Stimulated activated CD8-positive, alpha-beta memory T cell treated with anti-CD3 and anti-CD28 coated beads, Interleukin-15, amount 100 ng/mL, for 1 hour (primary cell): ENCODE results near the gene HLA-DQA1.
"Not testable (repeated sequence)": the region's sequence is repeated elsewhere in the genome, so short reads cannot be mapped to it uniquely, and the experiment has no call there.

ENCODE experiments used
- DNase-seq: peaks from one replicate; pipeline ENCODE4 v3.0.0-alpha.2; 2020; ENCODE audit warnings: low read depth

HLA-DQA1 gene

DNA sequence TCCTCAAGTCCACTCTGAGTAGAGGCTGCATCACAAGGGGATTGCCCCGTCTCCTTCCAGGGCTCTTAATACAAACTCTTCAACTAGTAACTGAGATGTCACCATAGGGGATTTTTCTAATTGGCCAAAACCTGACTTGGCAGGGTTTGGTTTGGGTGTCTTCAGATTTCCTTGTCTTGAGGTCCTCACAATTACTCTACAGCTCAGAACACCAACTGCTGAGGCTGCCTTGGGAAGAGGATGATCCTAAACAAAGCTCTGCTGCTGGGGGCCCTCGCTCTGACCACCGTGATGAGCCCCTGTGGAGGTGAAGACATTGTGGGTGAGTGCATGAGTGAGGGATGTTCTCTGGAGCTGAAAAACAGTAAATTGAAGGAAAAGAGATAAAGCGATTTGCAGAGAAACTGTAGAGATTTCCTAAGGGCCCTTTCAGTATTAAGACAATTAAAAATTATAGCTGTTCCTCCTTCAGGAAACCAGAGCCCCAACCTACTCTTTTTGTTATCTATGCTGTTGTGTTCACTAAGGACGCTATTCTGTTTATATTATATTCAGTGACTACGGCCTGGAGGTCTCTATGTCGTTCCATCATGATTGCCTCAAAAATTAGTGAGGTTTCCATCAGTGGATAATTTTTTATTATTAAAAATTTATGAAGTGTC lies at the start of gene HLA-DQA1:
Gene HLA-DQA1, plus strand, starts transcription at position 188 of the 662 bp plus-strand sequence. Its CDS starts 53 bp downstream, at position 241.
- DNase-seq: no peak

DNA sequence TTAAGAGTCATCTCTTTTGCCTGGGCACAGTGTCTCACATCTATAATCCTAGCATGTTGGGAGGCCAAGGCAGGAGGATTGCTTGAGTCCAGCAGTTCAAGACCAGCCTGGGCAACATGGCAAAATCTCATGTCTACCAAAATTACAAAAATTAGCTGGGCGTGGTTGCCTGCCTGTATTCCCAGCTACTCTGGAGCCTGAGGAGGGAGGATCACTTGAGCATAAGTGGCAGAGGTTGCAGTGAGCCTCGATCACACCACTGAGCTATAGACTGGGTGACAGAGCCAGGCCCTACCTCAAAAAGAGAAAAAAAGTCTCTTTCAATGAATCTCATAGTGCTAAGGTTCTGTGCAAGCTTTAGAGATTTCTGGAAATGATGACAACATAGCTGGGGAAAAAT lies 49.0 kb upstream of the HLA-DQA1 start:
- DNase-seq: no peak

DNA sequence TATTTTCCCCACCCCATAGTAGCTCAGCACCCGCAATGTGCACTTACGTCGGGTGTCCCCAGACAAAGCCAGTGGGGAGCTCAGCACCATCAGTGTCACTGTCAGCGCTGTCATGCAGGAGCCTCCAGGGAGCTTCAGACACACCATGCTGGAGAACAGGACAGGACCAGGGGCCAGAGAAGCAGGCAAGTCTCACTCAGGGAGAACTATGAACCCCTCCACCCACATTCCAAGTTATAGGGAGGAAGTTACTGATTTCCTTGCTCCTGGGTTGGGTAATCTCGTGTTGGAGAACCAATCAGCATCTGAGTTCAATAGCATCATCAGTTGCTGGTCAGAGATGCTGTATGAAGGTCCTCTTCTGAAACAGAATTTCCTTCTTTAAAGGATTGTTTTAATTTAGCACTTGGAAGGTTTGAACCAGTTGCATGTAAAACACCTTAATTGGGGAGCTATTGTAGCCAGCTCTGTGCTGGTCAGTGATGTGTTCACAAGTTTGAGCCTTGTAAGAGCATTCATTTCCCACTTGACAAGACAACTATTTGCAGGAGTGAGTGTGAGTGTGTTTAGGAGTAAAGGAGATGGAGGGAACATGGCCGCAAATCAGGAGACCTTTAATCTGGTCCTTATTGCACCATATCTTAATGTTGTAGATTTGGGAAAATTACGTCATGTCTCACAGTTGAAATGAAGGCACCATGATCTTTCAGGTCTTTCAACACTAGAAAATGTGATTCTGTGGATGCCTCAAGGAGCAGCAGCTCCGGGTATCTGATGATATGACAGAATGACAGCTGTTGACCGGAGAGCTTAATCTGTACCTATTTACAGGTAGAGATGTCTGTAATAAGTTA lies 47.4 kb upstream of the HLA-DQA1 start, which contains the start of gene HLA-DRB1:
Gene HLA-DRB1, minus strand, starts transcription at position 253 of the 854 bp plus-strand sequence. Its CDS starts 106 bp downstream, at position 147.
- no peak for DNase-seq

DNA sequence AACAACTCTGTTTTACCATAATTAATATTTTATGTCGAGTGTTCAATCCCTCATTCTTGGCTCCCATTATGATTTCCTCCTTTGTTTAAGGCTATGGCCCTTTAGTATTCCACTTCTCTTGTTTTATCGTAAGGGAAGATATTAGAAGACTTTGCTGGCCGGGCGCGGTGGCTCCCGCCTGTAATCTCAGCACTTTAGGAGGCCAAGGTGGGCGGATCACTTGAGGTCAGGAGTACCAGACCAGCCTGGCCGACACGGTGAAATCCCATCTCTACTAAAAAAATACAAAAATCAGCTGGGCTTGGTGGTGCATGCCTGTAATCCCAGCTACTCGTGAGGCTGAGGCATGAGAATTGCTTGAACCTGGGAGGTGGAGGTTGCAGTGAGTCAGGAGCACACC lies 46.5 kb upstream of the HLA-DQA1 start:
- DNase-seq: not testable (repeated sequence)

DNA sequence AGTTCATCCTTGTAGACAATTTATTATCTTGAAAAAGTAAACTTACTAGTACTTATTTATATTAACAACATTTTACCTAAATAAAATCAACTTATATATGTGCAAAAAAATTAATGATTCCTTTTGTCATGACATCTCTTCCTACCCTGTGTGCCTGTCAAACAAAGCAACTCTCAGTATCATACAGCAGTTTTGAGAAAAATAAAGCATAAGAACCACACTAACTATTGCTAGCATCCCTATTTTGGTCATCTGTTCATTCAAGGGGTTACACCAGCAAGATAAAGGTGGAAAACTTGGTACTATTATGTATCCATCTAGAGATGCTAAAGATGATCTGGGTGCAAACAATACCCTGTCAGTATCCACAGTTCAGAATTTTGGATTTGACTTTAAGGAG lies 40.2 kb upstream of the HLA-DQA1 start:
- DNase-seq: no peak

DNA sequence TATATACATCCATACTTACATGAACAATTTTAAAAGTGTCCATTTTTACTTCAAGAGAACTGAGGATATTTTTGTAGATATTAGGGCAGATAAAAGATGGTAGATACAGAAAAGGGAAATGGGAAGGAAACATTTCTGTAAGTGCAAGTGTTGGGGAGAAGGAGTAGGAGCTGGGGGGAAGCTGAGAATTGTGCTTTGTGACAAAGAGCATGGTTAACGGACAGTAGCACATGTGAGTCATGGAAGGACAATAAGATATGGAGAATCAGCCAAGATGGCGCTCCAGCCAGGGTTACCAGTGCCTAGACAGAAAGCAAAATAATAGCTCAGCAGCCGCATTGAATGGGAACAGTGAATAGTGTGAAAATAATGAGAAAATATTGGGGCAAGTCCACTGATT lies 34.8 kb upstream of the HLA-DQA1 start:
- no peak for DNase-seq

DNA sequence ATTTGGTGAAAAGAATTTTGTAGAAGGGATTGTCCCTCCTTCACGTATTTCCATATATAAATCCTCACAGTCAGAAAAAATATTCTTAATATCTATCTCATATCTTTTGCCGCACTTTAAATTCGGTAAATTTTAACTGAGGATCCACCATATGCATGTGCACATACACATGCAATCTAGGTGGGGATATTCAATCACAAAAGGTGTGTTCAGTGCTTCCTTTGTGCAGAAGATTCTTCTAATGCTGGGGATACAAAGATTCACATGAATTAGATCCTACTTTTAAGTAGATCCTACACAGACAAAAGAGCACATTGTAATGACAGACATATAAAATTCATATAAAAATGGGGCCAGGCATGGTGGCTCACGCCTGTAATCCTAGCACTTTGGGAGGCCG lies 34.0 kb upstream of the HLA-DQA1 start:
- no peak for DNase-seq

DNA sequence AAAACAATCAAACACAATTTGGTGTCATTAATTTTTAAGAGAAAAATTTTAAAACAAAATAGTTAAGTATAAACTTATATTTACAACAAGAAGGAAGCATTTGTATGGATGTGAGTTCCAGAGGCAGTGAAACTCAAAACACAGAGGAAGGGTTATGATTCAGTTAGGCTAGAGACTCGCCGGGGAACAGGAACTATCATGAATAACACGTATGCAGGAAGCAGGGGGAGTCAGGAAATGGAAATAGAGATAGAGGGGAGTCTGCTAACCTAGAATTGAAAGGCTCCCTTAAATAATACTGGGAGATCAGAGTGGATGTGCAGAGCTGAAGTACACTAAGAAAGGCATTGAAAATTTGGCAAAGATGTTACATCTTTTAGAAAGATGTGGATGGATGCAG lies 33.3 kb upstream of the HLA-DQA1 start:
- DNase-seq: no peak

DNA sequence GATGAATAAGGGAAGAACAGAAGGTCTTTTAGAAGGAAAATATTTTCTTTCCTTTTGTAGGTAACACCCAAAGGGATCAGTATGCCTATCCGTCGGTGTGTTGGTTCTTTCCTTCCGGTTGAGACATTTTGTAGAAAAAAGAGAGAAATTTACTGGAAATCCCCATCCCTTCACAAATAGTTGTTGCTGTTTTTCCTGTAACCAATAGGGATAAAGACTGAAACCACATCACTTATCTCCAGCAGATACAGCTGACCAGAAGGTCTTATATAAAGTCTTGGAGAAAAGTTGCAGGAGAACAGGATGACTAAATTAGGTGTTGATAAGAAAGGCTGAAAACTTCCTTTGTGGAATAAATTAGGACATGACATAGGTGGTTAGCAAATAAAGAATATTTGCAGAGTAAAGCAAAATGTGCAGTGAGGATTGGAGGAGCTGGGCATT lies 32.8 kb upstream of the HLA-DQA1 start:
- no peak for DNase-seq

DNA sequence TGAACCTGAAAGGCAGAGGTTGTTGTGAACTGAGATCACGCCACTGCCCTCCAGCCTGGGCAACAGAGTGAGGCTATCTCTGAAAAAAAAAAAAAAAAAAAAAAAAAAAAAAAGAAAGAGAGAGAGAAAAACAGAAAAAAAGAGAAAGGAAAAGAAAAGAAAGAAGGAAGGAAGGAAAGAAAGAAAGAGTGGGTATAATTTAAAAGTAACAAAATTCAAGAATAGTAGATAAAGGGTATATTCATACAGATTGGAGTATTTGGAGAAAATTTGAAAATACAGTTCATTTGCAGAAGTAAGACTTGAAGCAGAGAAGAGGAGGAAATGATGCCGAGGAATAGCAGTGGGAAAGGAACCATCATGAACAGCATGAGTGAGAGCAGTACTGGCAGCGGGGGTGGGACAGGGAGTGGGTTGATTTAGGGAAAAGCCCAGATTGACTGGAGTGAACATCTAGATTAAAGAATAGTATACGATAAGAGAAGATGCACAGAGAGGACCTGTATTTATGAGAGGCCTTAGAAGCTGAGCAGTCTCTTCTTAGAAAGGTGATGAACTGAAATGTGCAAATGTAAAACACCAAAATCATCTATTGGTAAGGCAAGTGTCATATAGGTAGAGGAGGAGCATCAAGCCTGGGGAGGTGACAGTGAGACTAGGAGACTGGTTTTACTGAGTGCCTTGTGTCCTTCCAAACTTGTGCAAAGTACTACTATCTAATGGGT lies 29.8 kb upstream of the HLA-DQA1 start:
- DNase-seq: no peak

DNA sequence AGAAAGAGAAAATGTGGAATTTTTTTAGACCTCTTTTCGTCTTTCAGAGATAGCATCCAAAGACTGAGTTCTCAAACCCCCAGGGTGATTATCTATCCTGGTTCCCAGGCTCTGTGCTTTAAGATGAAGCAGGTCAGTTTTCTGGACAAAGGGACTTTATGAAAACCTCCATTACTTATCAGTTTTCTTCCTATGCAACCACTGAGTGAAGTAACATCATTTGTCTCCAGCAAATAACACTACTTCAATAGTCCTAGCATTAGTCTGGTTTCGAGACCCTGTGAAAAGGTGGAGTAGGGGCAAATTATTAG lies 29.3 kb upstream of the HLA-DQA1 start:
- DNase-seq: no peak

DNA sequence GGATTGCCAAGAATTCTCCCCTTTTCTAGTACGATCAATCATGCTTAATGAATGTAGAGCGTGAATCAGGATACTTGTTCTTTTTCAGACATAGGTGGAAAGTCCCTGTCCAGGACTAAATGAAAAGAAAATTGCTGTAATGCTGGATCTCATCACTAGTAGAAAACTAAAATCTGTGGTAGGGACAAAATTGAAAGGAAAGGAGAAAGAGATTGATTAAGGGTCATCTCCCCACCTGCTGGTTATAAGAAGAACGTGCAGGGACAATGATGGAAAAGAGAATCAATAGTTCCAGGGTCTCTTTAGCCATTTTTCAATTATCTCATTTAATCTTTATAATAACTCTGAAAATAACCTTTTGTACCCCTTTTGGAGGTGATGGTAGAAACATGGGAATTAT lies 28.8 kb upstream of the HLA-DQA1 start:
- no peak for DNase-seq

DNA sequence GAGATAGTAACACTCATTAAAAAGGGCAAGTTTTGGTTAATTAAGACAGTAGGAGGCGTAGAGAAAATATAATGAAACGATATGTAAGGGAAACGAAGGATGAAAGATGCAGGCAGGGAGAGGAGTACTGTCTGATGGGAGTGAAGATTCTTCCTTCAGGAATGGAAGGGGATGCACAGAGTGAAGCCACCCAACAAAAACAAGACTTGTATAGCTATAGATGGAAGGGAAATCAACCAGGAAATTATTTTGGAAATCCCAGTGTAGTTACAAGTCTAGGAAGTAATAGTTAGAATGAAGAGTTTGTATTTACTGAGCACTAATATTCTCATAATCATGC lies 27.8 kb upstream of the HLA-DQA1 start:
- no peak for DNase-seq

DNA sequence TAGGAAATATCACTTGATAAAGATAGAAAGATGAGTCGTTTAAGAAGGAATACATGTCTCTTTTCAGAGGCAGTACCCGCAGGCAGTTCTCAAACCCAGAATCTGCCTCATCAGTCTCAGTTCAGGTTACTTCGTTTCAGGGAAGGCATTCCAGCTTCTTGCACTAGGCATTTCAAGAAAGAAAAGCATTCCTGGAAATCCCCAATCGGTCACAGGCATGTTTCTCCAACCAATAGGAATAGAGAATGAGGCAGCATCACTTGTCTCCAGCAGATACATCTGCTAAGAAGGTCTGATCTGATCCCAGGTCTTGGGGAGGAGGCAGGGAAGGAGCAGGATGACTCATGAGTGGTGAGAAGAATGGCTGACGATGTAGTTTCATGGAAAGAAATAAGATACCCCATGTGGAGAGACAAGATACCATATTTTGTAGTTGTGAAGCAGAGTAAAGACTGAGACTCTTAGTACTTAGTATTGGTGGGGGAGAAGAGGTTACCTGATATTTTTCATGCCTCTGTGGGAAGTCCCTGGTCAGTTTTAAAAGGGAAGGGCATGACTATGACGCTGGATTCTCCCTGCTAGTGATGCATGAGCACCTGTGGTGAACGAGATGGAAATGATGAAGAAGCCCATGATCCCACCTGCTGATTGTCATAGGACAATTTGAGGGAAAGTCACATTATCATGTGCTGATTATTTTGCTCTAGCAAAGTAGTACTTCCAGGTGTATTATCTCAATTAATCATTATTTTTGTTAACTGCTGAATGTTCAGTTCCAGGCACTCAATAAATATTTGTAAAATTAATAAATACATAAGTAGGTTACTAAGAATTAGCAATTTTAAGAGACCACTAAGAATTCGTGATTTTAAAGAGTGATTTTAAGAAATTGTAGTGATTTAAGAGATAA lies 27.2 kb upstream of the HLA-DQA1 start:
- DNase-seq: peak; percentile 16

DNA sequence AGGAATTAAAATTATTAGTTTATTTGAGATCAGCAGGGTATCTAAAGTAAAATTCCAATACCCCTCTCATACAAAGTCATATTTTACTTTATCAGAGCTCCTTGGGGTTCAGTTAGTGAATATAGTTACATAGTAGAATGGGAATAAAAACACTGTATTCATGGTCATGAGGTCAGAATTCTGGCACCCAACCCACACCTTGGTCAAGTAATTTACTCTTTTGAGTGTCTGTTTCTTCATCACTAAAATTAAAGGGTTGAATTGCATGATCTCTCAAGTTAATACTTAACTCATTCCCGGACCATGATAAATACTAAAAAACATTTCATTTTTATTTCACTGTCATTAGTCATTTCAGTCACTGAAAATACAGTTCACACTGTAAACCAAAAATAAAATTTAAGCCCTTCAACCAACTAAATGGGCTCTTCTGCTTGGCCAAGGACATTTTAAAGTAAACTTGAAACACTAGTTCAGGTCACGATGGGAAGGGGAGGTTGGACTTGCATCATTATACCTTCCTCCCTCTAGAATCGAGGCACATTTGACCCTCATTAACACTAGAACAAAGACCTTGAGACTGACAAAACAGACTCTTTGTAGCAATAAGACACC lies 26.4 kb upstream of the HLA-DQA1 start:
- DNase-seq: no peak

DNA sequence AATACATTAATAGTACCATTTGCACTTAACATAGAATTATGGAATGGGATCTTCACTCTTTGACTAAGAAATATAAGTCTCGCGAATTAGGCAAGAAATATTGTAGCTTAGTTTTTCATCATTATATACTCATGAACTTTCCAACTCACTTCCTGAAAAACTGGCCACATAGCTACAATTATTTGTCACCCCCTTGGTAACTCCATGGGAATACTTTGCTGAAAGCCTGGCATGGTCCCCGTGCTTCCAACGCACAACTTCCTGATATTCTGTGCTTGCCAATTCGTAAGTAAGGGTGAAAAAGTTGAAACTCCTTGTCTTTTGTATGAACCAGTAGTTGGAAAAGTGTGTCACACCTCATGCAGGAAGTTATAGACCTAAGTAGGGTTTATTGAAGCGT lies 23.7 kb upstream of the HLA-DQA1 start:
- no peak for DNase-seq

DNA sequence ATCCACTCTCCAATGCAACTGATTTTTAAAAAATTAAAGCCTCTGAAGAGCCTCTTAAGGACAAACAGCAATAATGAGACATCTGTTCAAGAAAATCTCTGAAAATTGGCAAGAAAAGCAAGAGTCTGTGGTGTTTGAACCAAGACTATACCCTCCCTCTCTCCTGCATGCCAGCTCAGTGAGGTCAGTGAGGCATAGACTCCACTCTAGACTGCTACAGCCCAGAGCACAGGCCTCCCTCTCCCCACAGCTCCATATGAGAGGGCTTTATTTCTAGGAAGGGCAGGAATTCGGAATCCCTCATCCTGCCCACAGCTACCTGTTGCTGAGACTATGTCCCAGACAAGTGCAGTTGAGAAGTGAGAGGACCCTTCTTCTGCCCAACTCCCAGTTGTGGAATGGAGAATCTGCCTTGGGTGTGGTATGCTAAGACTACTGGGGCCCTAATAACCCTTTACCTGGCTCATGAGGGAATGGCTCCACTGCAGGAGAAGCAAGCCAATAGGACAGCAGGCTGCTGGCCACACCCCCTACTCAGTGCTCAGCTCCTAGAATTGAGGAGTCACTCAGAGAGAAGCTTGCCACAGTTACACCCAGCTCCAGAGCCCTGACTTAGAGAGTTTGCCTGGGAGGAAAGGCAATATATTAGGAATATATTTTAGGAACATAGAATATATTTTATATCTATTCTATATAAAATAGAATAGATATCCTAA lies 22.7 kb upstream of the HLA-DQA1 start:
- DNase-seq: no peak

DNA sequence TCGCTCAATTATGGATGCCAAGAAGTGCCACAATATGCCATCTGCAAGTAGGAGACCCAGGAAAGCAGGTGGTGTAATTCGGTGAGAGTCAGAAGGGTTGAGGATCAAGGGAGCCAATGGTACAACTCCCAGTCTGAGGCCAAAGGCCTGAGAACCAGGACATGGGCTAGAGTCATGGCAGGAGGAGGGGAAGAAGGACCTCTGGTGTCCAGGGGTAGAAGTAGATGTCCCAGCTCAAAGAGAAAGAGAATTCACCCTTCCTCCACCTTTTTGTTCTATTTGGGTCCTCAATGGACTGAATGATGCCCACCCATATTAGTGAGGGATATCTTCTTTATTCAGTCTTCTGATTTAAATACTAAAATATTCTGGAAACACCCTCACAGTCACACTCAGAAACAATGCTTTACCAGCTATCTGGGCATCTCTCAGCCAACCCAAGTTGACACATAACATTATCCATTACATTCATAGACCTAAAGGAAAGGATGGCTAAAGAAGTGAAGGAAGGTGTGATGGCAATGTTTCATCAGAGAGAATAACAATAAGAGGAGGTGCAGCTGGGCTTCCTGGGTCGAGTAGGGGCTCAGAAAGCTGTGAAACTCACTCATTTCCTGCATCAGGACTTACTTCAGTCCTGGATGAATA lies 21.2 kb upstream of the HLA-DQA1 start:
- DNase-seq: no peak

DNA sequence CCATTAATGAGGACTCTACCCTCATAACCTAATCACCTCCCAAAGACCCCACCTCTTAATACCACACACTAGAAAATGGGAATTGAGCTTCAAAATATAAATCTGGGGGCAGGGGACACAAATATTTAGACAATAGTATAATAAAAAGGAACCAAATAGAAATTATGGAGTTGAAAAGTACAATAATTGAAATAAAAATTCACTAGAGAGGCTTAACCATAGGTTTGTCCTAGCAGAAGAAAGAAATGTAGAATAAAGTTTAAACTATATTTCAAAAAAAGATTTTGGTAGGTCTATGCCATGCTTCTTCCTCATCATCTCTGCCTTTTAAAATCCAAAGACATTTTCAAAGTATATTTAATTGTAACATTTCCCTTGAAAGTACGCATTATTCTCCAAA lies 19.5 kb upstream of the HLA-DQA1 start:
- no peak for DNase-seq

DNA sequence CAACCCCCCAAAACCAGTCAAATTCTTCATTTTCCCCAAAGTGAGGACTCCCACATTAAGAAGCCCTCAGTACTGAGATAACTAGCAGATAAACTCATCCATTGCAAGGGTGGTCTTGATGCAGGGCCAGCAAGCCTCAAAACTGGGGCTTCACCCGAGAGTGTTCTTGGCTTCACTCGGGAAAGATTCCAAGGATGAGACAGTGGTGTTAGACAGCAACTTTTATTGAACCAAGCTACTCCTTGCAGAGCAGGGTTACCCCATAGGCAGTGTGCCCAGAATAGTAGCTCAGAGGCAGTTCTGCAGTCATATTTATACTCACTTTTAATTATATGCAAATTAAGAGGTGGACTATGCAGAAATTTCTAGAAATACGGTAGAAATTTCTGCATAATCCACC lies 15.8 kb upstream of the HLA-DQA1 start:
- no peak for DNase-seq
